ENCODE measurements around the gene LOXHD1.

DNA sequence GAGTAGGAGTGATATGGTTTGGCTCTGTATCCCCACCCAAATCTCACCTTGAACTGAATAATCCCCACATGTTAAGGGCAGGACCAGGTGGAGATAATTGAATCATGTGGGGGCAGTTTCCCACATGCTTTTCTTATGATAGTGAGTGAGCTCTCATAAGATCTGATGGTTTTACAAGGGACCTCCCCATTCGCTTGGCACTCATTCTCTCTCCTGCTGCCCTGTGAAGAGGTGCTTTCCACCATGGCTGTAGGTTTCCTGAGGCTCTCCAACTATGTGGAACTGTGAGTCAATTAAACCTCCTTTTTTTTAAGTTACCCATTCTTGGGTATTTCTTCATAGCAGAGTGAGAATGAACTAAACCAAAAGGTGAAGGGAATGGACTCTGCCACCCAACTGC, 207.5 kb downstream of the LOXHD1 start:
- no peak for TF ChIP-seq POLR2AphosphoS5 (IDR thresholded peaks at IDR 0.05; ENCODE audit: insufficient read depth in 1 of 2, low read depth in 1 of 2)
- TF ChIP-seq, protein P1, sequence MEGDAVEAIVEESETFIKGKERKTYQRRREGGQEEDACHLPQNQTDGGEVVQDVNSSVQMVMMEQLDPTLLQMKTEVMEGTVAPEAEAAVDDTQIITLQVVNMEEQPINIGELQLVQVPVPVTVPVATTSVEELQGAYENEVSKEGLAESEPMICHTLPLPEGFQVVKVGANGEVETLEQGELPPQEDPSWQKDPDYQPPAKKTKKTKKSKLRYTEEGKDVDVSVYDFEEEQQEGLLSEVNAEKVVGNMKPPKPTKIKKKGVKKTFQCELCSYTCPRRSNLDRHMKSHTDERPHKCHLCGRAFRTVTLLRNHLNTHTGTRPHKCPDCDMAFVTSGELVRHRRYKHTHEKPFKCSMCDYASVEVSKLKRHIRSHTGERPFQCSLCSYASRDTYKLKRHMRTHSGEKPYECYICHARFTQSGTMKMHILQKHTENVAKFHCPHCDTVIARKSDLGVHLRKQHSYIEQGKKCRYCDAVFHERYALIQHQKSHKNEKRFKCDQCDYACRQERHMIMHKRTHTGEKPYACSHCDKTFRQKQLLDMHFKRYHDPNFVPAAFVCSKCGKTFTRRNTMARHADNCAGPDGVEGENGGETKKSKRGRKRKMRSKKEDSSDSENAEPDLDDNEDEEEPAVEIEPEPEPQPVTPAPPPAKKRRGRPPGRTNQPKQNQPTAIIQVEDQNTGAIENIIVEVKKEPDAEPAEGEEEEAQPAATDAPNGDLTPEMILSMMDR (IDR thresholded peaks at IDR 0.05), result no peak

Data from vagina (tissue), 2 donors.